Heart right ventricle (tissue), 16 donors: ENCODE measurements around the gene CMTM7. TPM values are rescaled to one million over a fixed set of nuclear protein-coding genes. Genes with fewer than 3 reads are reported as not detected.
A peak's percentile ranks its signal among the peaks of the same experiment; 100 is the strongest.

Experiments
- ATAC-seq, 8 donors: fragments of 200-7000 bp; cut with Tn5 transposase; one replicate each; pipeline ENCODE4 v1.9.1; 2020; ENCODE audit warnings: mild to moderate bottlenecking in 8 of 8, moderate library complexity in 8 of 8, moderate number of reproducible peaks in 1 of 8
- DNase-seq, 2 donors: peaks; one replicate each; pipeline ENCODE4 v3.0.0-alpha.2; 2020
- H3K27ac ChIP-seq, 10 donors: fragments of 200-600 bp; sonication (generic) in 2 of 10; one replicate each; pipeline versions ENCODE4 v1.5.0 to v1.8.0; 2020 to 2022; ENCODE audit warnings: mild to moderate bottlenecking in 3 of 10
- H3K27me3 ChIP-seq, 7 donors: fragments of 200-600 bp; one replicate each; pipeline ENCODE4 v1.8.0; 2021 to 2022; ENCODE audit warnings: mild to moderate bottlenecking in 2 of 7
- H3K36me3 ChIP-seq, 9 donors: fragments of 200-600 bp; sonication (generic) in 1 of 9; one replicate each; pipeline versions ENCODE4 v1.5.0 to v1.8.0; 2020 to 2022; ENCODE audit warnings: mild to moderate bottlenecking in 2 of 9
- H3K4me1 ChIP-seq, 9 donors: fragments of 200-600 bp; sonication (generic) in 1 of 9; one replicate each; pipeline versions ENCODE4 v1.5.0 to v1.8.0; 2020 to 2022; ENCODE audit warnings: mild to moderate bottlenecking in 4 of 9
- H3K4me3 ChIP-seq, 10 donors: fragments of 200-600 bp; sonication (generic) in 2 of 10; one replicate each; pipeline versions ENCODE4 v1.5.0 to v1.8.0; 2020 to 2022; ENCODE audit warnings: mild to moderate bottlenecking in 7 of 10, moderate library complexity in 2 of 10
- H3K9me3 ChIP-seq, 11 donors: fragments of 200-600 bp in 10 of 11; sonication (generic) in 2 of 11; one replicate each; pipeline versions ENCODE4 v1.5.0 to v1.8.0; 2013 to 2022; ENCODE audit warnings: mild to moderate bottlenecking in 2 of 11, control low read depth in 1 of 11, moderate library complexity in 1 of 11
- WGBS, 2 donors: extraction: QIAGEN DNeasy Blood & Tissue Kit; methylation state at CpG; one replicate each; pipeline ENCODE4 v1.1.7; 2013; ENCODE audit warnings: inconsistent platforms in 1 of 2; 5-methylcytosine and 5-hydroxymethylcytosine counted together
- intact Hi-C, 10 donors: fragments of 100-400 bp; cut with DNase I; formaldehyde crosslinking; loops; one replicate each; pipeline versions ENCODE4 v1.11.1 to v1.14.2; 2022
- long read RNA-seq, 3 donors: library from polyadenylated mRNA; unstranded; transcript quantifications; one replicate each; pipeline ENCODE4 v2.0.0, GENCODE V29; 2020 to 2021
- polyA plus RNA-seq, 2 donors: library from polyadenylated mRNA; stranded (reverse); fragments of 200-250 nt; gene quantifications; one replicate each; pipeline ENCODE4 v1.2.3, GENCODE V29; 2013
- total RNA-seq, 10 donors: library from RNA; stranded (reverse); fragmentation: NEBNext Ultra II Directional in 3 of 10; extraction: Animal tissue kit (Norgen Biotek cat#: 25700) in 3 of 10; gene quantifications; one replicate each; pipeline versions ENCODE4 v1.2.1 to v1.2.4, GENCODE V29; 2021 to 2023
- TF ChIP-seq, protein P1 (sequence below), 9 donors: fragments of 200-600 bp; sonication (generic) in 2 of 9; IDR thresholded peaks; one replicate each; pipeline versions ENCODE4 v1.5.0 to v1.8.0; 2021 to 2022; ENCODE audit warnings: antibody characterized with exemption in 9 of 9, mild to moderate bottlenecking in 5 of 9, moderate library complexity in 1 of 9
- donor health status: Arrhythmogenic right ventricular cardiomyopathy.
- donor health status: ischemic (EF 13 %, LVEDD 7.1; RV severe dilation, severe dysfunction).
- donor health status: healthy with polysubstance abuse.
- donor health status: DM: no; HTN: yes; CAD: no.
- donor health status: DM: no; HTN: no; CAD: no.
- donor health status: ischemic (EF 25% LVEDD 6.9; RV normal size, moderate dysfunction).
- donor health status: ischemic (EF 25% LVEDD 5.7; RV mildly dilated, moderate dysfunction).
- donor health status: healthy.
- donor health status: DM: yes; HTN: yes; CAD: no.
- donor health status: Ischemic cardiomyopathy.
- donor health status: ischemic (EF 35%, LVEDD 5.7; RV mildly dilated, moderate dysfunction).
- donor health status: nonischemic (EF 11% LVEDD 7.7; RV severe dilation, severe dysfunction).
- donor health status: DM: yes; HTN: yes; CAD: no.
- donor health status: PGD.
- donor health status: ischemic (EF 29% LVEDD 5.4; RV normal size, mild dysfunction).
- donor health status: nonischemic (EF 23%, LVEDD 6.1; RV moderate dilation, normal function).

The CMTM7 gene, protein sequence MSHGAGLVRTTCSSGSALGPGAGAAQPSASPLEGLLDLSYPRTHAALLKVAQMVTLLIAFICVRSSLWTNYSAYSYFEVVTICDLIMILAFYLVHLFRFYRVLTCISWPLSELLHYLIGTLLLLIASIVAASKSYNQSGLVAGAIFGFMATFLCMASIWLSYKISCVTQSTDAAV
- total RNA-seq (1 to 10 TPM; 1.7 to 9.2 (median 2.8) TPM), polyA plus RNA-seq (1 to 10 TPM; 4.5 to 7.2 TPM)
- long read RNA-seq, donor 1, partial matches to known transcripts: 0 of 4 reads
- long read RNA-seq, donor 1, other reads (novel, unspliced or antisense): 2 of 4 reads
- long read RNA-seq, donor 2, partial matches to known transcripts: 0 of 3 reads
- long read RNA-seq, donor 2, other reads (novel, unspliced or antisense): 1 of 3 reads
- long read RNA-seq, donor 3, partial matches to known transcripts: 3 of 6 reads
- long read RNA-seq, donor 3, other reads (novel, unspliced or antisense): 1 of 6 reads

DNA sequence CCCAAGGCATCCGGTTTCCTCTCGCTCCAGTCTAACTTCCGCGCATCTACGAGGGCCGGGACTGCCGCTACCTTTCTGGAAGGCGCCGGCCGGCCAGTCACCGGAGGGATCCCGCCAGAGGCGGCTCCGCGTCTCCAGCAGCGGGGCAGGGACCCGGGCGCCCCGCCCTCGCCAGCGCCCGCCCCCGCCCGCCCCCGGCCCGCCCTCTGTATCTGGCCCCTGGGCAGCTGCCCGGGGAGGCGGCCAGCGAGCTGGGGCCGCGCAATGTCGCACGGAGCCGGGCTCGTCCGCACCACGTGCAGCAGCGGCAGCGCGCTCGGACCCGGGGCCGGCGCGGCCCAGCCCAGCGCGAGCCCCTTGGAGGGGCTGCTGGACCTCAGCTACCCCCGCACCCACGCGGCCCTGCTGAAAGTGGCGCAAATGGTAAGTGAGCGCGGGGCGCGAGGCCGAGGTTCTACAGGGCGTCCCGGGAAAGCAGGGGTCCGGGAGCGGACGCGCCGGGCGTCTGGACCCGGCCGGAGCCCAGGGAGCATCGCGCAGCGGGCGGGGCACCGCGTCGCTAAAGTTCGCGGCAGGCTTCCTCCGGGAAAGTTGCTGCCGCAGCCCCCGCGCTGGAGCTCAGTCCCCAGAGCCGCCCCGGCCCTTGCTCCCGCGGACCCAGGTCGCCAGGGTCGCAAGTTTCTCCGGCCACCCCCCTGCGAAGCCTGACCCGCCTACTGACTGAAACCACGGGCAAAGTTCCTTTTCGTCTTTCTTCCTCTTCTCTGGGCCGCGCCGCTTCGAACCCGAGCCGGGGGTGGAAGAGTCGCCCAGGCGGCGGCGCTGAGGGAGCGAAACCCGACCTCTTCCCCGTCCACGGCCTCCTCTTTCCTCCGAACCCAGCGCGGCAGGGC is at the start of gene CMTM7:
Gene CMTM7, plus strand, starts transcription at position 211 of the 893 bp plus-strand sequence. Its CDS starts 54 bp downstream, at position 265.
- H3K27ac ChIP-seq: peak within 1 kb of the TSS; percentile 31 to 96 (median 86)
- TF ChIP-seq, protein P1, sequence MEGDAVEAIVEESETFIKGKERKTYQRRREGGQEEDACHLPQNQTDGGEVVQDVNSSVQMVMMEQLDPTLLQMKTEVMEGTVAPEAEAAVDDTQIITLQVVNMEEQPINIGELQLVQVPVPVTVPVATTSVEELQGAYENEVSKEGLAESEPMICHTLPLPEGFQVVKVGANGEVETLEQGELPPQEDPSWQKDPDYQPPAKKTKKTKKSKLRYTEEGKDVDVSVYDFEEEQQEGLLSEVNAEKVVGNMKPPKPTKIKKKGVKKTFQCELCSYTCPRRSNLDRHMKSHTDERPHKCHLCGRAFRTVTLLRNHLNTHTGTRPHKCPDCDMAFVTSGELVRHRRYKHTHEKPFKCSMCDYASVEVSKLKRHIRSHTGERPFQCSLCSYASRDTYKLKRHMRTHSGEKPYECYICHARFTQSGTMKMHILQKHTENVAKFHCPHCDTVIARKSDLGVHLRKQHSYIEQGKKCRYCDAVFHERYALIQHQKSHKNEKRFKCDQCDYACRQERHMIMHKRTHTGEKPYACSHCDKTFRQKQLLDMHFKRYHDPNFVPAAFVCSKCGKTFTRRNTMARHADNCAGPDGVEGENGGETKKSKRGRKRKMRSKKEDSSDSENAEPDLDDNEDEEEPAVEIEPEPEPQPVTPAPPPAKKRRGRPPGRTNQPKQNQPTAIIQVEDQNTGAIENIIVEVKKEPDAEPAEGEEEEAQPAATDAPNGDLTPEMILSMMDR (IDR thresholded peaks at IDR 0.05): peak in 3 of 9 donors; percentile 10 to 23 (median 11)

DNA sequence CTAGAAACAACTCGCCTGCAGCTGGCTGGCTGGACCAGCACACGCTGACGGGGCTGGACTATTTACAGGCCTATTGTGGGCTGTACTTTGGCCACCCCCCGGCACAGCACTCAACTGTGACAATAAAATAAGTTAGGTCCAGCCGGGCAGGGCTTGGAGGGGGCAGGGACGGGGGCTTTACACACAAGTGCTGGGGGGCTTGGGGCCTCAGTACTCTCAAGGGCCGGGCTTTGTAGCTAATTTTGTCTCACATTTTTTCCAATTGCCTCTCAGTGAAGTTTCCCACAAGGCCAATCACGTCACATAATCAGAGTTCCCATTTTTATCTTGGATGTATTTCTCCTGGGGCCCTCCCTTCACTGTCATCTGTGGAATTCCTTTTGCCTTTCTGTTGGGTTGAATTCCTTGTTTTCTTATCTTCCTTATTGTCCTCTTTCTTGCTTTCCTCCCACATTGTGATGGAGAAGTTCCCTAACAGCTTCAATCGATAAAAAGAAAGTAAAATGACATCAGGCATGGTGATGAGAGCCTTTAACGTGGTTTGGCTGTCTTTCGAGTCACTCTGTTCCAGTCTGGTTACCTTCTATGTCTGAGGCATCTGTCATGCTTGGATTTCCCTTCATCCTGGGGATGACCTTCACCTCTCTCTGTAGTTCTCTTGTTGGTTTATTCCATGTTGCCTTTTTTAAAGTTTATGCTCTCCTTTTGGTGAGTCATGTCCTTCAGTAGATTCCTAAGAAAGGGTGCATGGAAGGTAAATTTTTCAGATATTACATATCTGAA is 44.1 kb upstream of the CMTM7 start:
- DNase-seq (peak; percentile 47 to 60), ATAC-seq (peak; percentile 77 to 92 (median 86))
- Histone ChIP-seq H3K9me3 (peaks cover 0 to 7% (median 0%) of the 10 kb centered on the region in 11 donors), H3K27ac (peak overlapping the region in 9 of 10 donors; percentile 7 to 72 (median 54)), H3K4me3 (peak overlapping the region in 6 of 10 donors; percentile 4 to 23 (median 16)), H3K4me1 (peaks cover 0 to 22% (median 2%) of the 10 kb centered on the region in 9 donors), H3K36me3 (no peaks in the 10 kb centered on the region), H3K27me3 (no peaks in the 10 kb centered on the region)
- WGBS, 2 donors: 27 to 28% methylated on average over 11 of the region's 11 CpGs
- TF ChIP-seq, protein P1 (IDR thresholded peaks at IDR 0.05): no peak
- intact Hi-C loops: loop anchor here in 1 of 10 donors (10.0 kb wide), 1 partner anchor 173 kb away; no protein-coding TSS in a partner anchor

More for the DNA sequence above, at the start of gene CMTM7:
- H3K36me3 ChIP-seq: no peaks in the 10 kb centered on the region
- no peaks in the 10 kb centered on the region for H3K27me3 ChIP-seq
- ATAC-seq (peak; percentile 81 to 95 (median 90)), DNase-seq (peak; percentile 73 to 76)
- H3K4me3 ChIP-seq: peak within 1 kb of the TSS; percentile 58 to 95 (median 76)
- no peaks in the 10 kb centered on the region for H3K9me3 ChIP-seq
- peaks cover 0 to 40% (median 12%) of the 10 kb centered on the region in 9 donors for H3K4me1 ChIP-seq
- WGBS, 2 donors: 1% methylated on average over 99 to 105 of the region's 107 CpGs
- intact Hi-C loops: loop anchor here in 3 of 10 donors (5.0 to 10.0 kb wide), 3 partner anchors 75 to 217 kb away; no protein-coding TSS in a partner anchor

DNA sequence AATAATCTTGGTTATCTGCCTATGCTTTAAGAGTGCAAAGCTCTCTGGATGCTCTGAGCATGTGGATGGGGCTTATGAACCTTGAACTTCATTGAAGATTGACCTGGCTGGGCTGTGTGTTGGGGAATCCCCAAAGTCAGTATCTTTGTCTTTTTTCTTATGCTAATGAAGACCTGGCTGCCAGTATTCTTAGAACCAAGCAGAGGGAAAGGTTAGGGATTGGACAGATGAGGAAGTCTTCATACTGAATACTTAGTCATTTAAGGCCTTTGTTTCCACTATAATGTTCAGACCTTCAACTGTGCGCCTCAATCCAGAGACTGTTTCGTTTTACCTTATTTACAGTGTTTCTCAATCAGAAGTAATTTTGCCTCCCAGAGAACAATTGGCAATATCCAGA is 42.5 kb upstream of the CMTM7 start:
- no peak overlapping the region for H3K27ac ChIP-seq
- ATAC-seq (no peak), DNase-seq (no peak)
- no peaks in the 10 kb centered on the region for H3K27me3 ChIP-seq
- 96 to 99% methylated on average over 2 of the region's 2 CpGs for WGBS, 2 donors
- H3K4me3 ChIP-seq: no peak overlapping the region
- H3K9me3 ChIP-seq: peaks cover 0 to 7% (median 0%) of the 10 kb centered on the region in 11 donors
- peaks cover 0 to 22% (median 2%) of the 10 kb centered on the region in 9 donors for H3K4me1 ChIP-seq
- intact Hi-C loops: loop anchor here in 1 of 10 donors (10.0 kb wide), 1 partner anchor 174 kb away; no protein-coding TSS in a partner anchor
- no peaks in the 10 kb centered on the region for H3K36me3 ChIP-seq
- TF ChIP-seq, protein P1 (IDR thresholded peaks at IDR 0.05): no peak
